Activated naive CD4-positive, alpha-beta T cell (primary cell): Measurements from ENCODE around the gene DLGAP1.

Experiments used
- DNase-seq, 4 experiments: peaks; one replicate each; lab custom pipeline; 2025; lab: John Stamatoyannopoulos, UW

DLGAP1 gene

DNA sequence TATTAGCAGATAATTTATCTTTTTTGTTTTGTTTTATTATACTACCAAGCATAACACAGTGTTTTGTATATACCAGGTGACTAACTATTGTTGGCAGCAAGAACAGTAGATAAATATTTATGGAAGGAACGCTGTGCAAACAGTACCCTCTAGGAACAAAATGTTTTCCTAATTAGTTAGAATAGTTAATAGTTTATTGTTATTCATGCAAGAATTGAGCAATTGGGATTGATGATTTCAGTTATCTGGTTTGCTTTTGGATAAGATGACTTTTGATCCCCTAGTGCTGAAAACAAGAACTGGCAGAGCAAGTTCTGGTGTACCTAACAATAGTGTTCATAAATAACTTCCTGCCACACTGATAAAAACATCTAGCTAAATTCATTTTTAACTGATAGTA, 681.8 kb downstream of the DLGAP1 start:
- no peak for DNase-seq

DNA sequence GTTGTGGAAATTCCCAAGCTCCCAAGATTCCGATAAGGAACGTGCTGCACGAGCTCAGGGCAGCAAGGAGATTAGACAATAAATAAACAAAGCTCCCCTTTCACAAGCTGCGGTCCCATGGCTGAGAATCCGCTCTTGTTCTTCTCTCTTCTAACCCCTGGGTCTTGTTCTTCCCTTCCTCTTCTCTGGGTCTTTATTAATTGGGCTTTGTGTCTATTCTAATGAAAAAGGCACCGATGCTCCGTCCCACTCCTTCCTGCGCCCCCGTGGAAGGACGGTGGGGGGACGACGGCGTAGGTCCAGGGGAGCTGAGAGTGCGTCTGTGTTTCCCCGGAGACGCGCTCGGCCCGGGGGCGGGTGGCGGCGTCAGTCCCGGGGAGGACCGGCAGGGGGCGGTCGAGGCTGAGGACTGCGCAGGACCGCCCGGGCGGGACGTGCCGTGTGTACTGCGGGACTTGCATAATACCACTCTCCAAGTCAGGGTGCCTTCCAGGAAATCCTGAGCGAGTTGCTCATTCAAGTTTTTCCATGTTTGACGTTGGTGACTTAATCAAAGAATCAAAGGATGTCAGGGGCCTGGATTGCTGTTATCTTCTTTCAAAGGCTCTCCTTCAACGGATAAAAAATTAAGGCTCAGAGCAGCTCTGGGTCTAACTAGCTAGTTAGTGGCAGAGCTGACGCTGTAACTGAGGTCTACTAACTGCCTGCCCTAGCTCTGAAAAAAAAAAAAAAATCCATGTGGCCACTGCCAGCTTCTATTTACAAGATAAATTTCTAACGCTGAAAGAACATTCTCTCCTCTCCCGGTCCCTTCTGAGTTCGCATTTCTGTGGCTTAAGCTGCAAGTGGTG, 683.8 kb downstream of the DLGAP1 start:
- DNase-seq, result peak; percentile 23 to 66 (median 55)

DNA sequence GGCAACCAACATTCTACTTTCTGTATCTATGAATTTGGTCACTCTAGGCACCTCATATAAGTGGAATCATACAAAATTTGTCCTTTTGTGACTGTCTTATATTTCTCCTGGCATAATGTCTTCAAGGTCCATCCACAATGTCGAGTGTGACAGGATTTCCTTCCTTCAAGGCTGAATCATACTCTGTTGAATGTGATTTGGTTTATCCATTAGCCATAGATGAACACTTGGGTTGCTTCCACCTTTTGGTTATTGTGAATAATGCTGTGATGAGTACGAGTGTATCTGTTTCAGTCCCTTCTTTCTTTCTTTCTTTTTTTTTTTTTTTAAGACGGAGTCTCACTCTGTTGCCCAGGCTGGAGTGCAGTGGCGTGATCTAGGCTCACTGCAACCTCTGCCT, 693.8 kb downstream of the DLGAP1 start:
- DNase-seq, result no peak

DNA sequence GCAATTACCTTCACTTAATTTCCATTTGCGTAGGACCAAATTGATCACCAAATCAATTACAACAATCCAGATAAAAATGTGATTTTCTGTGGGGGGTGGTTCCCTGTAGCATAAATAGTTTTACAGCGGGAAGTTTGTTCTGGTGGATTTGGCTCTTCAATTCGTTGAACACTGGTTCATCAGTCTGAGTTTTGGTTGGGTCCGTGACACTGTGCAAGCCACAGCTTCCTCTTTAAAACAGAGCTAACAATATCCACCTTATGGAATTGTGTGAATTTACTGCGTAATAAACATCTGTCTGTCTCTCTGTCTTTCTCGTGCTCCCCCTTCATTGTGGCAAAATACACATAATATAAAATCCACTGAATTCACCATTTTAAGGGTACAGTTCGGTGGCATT, 694.4 kb downstream of the DLGAP1 start:
- DNase-seq, result no peak

DNA sequence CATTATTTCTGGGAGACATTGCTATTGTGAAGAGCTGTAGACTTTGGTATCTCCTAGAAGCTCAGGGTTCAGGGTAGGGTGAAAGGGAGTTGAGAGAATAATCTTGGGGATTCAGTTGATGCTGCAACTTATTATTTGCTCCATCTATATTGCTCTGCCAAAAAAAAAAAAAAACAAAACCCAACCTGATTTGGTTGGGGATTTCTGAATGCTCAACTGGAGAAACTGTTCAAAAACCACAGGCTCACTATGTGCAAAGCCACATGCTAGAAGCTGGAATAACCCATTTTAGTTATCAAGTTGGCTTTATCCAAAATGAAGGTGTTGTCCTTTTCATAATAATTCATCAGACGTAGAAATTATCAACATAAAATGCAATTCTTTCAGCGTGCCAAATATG, 696.0 kb downstream of the DLGAP1 start:
- DNase-seq, result no peak

DNA sequence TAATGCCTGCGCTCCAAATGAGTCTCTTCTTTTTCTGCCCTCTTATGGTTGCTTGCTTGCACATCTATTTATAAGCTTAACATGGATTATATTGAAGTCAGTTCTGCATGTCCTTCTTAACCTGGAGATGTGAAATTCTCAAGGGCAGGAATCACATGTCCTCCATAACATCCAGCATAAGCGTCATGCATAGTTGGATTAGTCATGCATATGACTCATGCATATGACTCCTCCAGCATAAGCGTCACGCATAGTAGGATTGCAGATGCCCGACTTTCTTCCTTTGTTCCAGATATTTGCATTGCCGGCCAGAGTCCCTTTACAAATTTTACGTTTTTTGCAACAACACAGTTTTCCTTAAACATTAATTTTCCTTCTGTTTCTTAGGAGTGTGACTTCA, 696.6 kb downstream of the DLGAP1 start:
- no peak for DNase-seq

DNA sequence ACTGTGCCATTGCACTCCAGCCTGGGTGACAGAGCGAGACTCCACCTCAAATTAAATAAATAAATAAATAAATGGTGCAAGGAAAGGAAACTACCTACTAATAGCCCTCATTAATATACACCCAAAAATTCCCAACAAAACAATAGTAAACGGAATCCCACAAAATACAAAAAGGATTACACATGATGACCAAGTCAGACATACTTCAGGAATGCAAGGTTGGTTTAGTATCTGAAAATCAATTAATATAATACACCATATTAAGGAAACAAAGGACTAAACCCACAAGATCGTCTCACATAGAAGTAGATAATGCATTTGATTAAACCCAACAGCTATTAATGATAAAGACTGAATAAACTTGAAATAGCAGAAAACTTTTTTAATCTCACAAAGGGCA, 697.7 kb downstream of the DLGAP1 start:
- DNase-seq, result no peak

DNA sequence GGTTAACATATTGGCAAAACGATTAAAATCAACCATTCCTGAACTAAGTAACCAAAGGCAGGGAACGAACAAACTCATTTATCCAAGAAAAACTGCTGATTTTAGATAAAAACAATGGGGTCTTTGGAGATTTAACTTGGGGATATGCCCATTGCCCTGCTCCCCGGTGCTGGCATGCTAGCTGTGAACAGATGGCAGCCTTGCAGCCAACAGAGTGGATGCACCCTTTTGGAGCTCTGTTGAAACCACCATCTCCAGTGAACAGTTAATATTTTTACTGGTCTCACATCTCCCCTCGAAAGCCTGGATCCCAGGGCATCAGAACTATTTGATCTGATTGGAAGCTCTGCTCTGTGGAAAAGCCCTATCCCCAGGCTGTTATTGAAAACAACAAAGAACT, 702.0 kb downstream of the DLGAP1 start:
- DNase-seq, result no peak

DNA sequence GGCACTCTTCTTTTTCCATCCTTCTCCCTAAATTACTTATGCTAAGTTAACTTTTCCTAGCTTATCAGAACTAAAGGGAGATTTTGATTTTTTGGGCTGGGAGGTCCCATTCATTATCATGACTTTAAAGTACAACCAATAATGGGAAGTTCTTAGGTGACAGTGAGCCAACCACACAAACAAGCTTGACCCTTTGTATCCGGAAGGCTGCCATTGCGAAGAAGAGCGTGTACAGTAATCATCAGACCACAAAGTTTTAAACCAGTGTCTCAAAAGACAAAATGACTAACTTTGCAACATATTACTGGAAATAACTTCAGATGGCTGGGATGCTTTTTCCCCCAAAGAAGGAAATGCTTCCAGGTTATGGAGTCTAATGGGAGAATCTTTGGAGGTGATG, 707.0 kb downstream of the DLGAP1 start:
- DNase-seq, result no peak

DNA sequence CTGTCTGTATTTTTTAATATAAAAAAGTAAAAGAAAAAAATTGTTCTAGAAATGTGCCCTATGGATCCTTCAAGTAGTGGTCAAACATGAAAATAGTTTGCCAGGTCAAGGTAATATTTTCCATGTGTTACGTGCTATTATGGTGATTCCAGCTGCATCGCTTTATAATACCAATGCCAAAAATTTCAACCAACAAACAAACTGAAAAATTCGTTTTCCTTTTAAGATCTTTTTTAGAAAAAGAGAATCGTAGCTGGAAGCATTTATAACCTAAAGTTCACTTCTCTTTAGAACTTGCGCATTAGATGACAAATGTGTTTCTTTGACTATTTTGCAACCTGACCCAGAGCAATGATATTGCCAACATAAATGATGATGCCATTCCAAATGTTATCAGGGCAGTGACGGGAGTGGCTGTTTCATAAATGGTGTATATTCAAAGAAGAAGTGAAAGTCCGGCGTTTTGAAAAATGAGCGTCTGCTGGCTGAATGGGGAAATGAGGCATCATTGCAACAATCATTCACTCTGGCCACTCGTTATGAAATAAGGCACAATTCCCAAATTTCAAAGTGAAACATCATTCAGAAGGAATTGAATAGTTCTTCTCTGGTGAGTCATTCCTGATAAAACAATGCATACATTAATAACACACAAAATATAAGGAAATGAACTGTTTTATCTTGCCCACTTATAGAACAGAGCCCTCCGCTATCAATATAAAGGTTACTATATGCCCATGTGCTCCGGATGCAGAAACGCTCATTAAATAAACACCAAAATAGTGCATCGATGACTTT, 707.7 kb downstream of the DLGAP1 start:
- no peak for DNase-seq

DNA sequence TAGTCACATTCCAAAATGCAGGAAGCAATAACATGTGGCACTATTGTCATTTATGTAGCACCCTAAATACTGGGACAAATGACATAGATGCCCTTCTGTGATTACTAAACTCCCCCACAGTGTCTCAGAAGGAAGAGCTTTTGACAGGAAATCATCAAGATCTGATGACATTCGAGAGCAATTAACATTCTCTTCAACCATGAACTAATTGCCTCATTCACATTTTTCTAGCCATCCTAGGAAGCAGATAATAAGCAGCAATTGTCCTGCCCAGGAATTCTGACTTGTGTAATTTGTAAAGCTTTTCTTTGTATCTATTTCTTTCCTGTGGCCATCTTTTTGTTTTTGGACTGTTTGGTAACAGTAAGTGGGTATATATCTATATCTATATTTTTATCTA, 712.6 kb downstream of the DLGAP1 start:
- DNase-seq, result no peak

DNA sequence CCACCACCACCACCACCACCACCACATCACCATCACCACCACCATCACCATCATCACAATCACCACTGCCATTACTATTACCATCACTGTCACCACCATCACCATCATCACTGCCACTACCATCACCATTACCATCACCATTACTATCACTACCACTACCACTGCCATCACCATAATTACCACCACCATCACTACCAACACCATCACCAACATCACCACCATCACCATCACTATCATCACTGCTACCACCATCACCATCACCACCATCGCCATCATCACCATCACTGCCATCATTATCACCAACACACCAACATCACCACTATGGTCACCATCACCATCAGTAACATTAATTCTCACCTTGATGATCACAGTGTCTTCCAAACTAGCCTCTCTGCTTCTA, 713.8 kb downstream of the DLGAP1 start:
- no peak for DNase-seq

DNA sequence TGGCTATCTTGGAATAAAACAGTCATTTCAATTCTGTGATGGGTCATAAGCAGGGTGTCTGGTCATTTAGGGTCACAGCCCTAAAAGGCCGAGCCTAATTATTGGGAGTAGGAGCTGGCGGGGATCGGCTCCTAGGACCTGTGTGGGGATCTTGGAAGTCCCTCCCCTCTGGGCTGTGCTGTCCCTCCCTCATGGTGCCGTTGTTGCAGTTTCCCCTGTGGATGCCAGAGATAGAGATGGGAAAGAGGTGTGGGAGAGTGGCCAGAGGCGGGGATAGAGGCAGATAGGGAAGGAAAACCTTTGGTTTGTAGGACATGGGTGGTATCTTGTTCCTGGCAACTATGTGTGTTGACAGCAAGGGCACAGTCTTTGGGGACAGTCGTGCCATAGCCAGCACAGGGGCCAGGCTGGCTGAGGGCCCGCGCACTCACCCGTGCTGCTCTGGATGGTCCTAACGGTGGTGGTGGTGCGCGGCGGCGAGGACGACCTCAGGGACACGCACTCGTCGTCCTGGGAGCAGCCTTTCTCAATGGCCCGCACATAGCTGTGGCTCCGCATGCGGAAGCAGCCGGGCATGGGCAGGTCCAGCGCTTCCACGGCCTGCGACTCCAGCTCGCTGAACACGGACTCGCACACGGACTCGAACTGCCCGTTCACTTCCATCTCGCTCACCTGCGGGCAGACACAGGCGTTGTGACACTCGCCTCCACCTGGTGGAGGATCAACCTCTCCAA, 726.2 kb downstream of the DLGAP1 start:
- DNase-seq, result no peak

DNA sequence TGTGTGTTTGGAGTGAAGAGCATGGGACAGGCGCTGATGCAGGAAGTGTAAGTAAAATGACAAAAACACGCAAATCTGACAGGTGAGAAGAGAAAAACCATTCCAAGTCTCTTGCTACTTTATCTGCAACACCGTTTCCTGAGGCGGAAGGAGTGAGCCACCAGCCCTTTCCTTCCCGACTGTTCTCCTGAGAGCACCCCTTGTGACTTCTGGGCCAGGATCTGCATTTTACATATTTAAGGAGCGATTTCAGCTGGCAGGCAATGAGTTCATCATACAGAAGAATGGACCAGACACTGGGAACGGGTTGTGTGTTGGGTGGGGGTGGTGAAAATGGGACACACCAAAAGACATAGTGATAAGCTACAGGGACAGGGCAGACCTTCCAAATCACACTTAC, 727.8 kb downstream of the DLGAP1 start:
- no peak for DNase-seq

DNA sequence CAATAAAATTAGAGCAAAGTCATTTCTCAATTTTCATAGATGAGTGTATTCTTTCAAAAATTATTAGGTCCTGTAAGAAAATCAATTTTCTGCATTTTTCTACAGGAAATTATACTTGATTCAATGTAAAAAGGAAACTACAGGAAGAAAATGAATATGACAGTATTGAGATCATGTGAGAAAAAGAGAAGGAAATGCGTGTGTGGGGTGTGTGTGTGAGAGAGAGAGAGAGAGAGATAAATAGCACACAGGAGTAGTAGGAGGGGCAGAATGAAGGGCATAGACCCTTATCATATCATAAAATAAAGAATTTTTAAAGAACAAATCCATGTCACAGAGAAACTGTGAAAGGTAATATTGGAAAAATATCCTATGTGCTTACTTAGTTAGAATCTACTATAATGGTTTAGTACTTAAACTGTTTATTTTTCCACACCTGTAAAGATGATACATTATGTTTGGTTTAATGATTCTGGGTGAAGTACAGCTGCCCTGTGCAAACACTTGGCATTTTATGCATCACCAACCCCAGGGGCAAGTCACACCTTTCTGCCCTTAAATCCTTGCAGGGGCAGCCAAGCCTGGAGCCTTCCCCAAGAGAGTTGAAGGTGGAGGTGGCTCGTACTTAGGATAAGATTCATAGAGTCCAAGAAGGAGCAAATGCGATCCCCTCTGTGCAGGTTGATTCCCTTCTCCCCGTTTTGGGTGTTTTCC, 728.7 kb downstream of the DLGAP1 start:
- no peak for DNase-seq

DNA sequence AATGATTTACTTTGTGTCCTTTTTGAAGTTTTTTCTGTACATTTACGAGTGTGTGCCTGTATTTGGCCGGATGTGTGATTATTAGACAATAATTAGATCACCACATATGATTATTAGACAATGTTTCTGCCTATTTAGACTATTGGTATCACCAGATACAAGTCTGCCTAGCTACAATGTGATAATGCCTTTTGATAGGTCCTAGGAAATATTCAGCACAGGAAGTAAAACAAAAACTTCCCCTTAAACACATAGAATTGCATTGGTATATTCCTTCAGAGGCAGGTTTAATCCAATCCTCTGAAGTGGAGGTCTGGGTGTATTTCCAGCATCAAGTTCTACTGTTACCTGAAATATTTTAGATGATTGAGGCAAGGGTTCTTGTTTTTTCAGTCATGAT, 730.0 kb downstream of the DLGAP1 start:
- no peak for DNase-seq

DNA sequence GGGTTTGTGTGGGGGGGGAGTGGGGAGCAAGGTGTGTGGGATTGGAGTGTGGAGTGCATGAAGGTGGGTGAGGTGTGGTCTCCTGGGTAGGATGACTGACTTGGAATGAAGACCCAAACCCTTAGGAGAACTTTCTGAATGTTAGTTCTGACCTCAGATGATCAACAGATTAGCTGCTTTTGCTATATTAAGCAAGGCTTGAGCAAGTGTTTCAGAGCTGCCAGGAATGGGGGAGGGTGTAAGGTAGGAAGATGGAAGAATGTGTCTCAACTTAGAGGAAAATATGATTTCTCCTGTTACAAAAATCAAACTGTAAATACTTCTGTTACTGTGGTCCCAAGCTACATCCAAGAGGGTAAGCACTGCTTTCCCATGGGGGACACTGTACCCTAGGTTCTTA, 731.6 kb downstream of the DLGAP1 start:
- no peak for DNase-seq

DNA sequence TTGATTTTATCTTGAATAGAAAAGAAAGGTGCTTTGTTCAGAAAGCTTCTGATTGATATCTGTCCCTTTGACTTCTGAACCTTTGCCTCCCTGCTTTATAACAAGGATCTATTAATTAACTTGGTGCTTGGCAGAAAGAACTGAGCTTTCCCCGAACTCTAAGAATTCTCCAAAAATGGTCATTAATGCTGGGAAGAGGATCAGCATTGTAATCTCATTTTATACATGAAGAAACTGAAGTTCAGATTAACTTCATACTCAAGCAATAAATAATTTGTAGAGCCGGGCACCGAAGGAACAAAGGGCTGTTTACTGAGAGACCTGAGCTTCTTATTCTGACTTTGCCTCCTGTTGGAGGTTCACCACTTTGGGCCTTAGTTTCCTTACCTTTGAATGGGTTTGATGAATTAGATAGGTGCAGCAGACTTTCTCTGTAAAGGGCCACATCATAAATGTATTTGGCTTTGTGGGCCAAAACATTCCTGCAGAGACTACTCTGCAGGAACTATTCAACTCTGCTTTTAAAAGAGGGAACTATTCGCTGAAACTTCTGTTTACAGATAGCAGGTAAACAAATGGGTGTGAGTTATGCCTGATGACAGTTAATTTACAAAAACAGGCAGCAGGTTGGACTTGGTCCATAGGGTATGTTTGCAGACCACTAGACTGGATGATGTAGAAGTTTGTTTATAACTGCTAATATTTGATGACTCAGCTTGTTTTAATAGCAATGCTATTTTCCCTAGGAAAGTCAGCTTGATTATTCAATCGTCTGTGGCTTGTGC, 732.3 kb downstream of the DLGAP1 start:
- DNase-seq, result no peak

DNA sequence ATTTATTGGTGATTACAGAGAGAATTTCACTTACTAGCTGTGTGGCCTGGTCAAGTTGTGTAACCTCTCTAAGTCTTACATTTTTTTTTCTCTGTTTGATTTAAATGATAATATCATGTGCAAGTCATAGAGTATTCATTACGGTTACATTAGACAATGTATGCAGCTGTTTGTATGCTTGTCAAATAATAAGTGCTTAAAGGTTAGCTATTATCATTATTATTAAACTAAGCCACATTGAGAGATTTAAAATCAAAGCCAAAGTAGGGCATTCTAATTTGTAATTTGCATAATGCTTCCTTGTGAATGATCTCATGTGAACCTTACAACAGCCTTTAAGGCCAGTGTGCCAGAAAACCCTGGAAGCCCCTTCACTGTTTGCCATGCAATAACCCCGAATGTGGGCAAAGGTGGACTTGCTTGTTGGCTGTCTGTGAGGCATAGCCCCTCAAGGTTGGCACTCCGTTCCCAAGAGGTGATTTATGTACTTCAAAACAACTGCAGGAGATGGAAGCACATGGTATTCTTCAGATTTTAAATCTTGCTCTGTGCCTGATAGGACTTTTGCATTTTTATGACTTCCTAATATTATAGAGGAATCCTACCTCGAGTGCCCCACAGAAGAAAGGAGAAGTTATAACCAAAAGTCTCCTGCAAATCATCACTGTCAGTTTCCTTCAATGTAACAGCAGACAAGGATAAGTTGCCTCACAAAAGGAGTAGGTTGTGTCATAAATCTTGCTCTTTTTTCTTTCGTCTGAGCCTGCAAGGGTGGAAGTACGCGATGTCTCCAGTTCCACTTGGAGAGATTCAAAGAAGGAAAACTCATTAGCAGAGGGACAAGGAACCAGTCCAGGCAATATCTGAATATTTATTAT, 733.1 kb downstream of the DLGAP1 start:
- no peak for DNase-seq

DNA sequence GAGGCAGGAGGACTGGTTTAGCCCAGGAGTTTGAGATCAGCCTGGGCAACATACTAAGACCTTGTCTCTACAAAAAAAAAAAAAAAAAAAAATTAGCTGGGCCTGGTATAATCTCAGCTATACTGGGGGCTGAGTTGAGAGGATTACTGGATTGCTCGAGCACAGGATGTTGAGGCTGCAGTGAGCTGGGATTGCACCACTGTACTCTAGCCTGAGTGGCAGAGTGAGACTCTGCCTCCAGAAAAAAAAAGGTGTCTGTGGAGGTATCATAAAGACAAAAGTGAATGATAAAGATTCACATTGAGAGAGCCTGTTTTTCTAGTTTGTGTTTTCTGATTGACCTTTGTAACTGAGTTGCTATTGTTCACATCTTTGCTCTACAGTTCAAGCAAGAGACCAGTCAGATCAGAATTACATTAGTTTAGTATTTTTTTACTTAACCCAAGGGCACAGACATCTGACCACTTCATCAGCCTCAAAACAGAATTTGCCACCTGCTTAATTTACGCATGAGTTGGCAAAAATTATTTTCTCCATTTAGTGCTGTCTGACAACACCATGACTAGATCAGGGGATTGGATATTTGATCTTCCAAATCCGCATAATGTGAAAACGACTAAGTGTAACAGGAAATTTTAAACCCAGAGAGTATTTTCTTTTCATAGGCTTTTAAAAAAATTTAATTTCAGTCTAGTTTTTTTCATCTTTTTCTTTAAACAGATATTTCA, 734.1 kb downstream of the DLGAP1 start:
- no peak for DNase-seq
